ENCODE measurements around the gene KLC1. TPM values are rescaled to one million over a fixed set of nuclear protein-coding genes. Genes with fewer than 3 reads are reported as not detected.

Gene KLC1
- total and polyA plus RNA-seq, 4 donors = 22.9 to 131 (median 46.0) TPM

DNA sequence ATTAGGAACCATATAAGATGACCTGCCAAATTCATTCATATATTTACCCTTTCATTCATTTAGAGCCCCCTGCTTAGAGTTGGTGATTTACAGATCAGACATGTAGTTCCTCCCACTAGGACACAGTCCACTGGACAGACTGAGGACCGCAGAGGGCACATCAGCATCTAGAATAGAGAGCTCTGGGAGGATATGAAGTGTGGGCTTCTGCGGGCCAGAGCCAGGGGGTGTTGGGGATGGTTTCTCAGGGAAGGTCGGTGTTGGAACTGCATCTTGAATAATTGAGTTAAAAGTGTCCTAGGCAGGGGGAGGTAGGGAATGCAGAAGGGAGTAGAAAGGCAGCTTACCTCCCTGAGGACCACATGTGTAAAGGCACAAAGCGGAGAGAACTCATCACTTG lies 42.9 kb downstream of the KLC1 start:
- WGBS = 98% methylated on average over 4 of the region's 4 CpGs
- Histone ChIP-seq H3K36me3 (ENCODE audit: control insufficient read depth in 4 of 4, insufficient read depth in 3 of 4, low read depth in 1 of 4, low read length in 3 of 4) (peaks cover 10 to 78% (median 62%) of the 10 kb centered on the region in 4 donors), H3K4me1 (ENCODE audit: control insufficient read depth in 4 of 4, insufficient read depth in 4 of 4, low read length in 3 of 4) (no peaks in the 10 kb centered on the region), H3K27ac (ENCODE audit: low read depth in 1 of 2, low read length in 2 of 2) (no peak overlapping the region), H3K27me3 (ENCODE audit: control insufficient read depth in 4 of 4, insufficient read depth in 4 of 4, low read length in 3 of 4) (no peaks in the 10 kb centered on the region), H3K4me3 (ENCODE audit: low read depth in 1 of 3, low read length in 3 of 3) (no peak overlapping the region), H3K9ac (ENCODE audit: low read depth in 1 of 2, low read length in 2 of 2) (no peak overlapping the region), H3K9me3 (ENCODE audit: control insufficient read depth in 4 of 4, low read length in 3 of 4) (no peaks in the 10 kb centered on the region)
- TF ChIP-seq, protein P1, sequence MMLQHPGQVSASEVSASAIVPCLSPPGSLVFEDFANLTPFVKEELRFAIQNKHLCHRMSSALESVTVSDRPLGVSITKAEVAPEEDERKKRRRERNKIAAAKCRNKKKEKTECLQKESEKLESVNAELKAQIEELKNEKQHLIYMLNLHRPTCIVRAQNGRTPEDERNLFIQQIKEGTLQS (IDR thresholded peaks at IDR 0.05) = no peak
- no peak for DNase-seq (ENCODE audit: low spot score)

DNA sequence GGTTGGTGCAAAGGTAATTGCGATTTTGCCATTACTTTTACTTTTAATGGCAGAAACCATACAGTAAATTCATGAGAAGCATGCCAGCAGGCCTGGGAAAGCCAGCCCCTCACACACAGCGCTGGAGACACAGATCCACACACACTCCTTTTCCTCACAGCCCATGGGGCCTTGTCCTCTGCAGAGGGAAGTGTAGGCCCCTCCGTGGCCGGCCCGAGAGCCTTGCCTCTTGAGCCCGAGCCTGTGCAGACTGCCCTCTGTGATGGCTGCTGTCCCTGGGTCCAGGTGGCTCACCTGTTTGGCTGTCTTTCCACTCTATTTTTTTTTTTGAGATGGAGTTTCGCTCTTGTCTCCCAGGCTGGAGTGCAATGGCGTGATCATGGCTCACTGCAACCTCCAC lies 46.9 kb downstream of the KLC1 start:
- H3K27me3 ChIP-seq (ENCODE audit: control insufficient read depth in 4 of 4, insufficient read depth in 4 of 4, low read length in 3 of 4) = no peaks in the 10 kb centered on the region
- no peaks in the 10 kb centered on the region for H3K9me3 ChIP-seq (ENCODE audit: control insufficient read depth in 4 of 4, low read length in 3 of 4)
- no peaks in the 10 kb centered on the region for H3K4me1 ChIP-seq (ENCODE audit: control insufficient read depth in 4 of 4, insufficient read depth in 4 of 4, low read length in 3 of 4)
- WGBS = 95% methylated on average over 8 of the region's 8 CpGs
- H3K4me3 ChIP-seq (ENCODE audit: low read depth in 1 of 3, low read length in 3 of 3) = no peak overlapping the region
- no peak for DNase-seq (ENCODE audit: low spot score)
- H3K36me3 ChIP-seq (ENCODE audit: control insufficient read depth in 4 of 4, insufficient read depth in 3 of 4, low read depth in 1 of 4, low read length in 3 of 4) = peaks cover 9 to 91% (median 76%) of the 10 kb centered on the region in 4 donors
- no peak overlapping the region for H3K27ac ChIP-seq (ENCODE audit: low read depth in 1 of 2, low read length in 2 of 2)
- TF ChIP-seq RAD21 (IDR thresholded peaks at IDR 0.05) (no peak), NR2F2 (IDR thresholded peaks at IDR 0.05) (no peak), HNF4A (conservative IDR thresholded peaks at IDR 0.05) (no peak), FOXA1 (IDR thresholded peaks at IDR 0.05) (no peak), FOXA2 (IDR thresholded peaks at IDR 0.05) (no peak), EGR1 (IDR thresholded peaks at IDR 0.05; ENCODE audit: low read depth in 2 of 2) (no peak), SP1 (IDR thresholded peaks at IDR 0.05) (no peak), HNF4G (IDR thresholded peaks at IDR 0.05) (no peak), GABPA (IDR thresholded peaks at IDR 0.05 in 1 of 2, conservative IDR thresholded peaks at IDR 0.05 in 1 of 2) (no peak), YY1 (IDR thresholded peaks at IDR 0.05) (no peak)
- TF ChIP-seq, protein P1 (IDR thresholded peaks at IDR 0.05) = no peak
- TF ChIP-seq, protein P2, sequence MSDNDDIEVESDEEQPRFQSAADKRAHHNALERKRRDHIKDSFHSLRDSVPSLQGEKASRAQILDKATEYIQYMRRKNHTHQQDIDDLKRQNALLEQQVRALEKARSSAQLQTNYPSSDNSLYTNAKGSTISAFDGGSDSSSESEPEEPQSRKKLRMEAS (IDR thresholded peaks at IDR 0.05) = no peak
- TF ChIP-seq, protein P3, sequence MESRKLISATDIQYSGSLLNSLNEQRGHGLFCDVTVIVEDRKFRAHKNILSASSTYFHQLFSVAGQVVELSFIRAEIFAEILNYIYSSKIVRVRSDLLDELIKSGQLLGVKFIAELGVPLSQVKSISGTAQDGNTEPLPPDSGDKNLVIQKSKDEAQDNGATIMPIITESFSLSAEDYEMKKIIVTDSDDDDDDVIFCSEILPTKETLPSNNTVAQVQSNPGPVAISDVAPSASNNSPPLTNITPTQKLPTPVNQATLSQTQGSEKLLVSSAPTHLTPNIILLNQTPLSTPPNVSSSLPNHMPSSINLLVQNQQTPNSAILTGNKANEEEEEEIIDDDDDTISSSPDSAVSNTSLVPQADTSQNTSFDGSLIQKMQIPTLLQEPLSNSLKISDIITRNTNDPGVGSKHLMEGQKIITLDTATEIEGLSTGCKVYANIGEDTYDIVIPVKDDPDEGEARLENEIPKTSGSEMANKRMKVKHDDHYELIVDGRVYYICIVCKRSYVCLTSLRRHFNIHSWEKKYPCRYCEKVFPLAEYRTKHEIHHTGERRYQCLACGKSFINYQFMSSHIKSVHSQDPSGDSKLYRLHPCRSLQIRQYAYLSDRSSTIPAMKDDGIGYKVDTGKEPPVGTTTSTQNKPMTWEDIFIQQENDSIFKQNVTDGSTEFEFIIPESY (IDR thresholded peaks at IDR 0.05) = no peak
- no peak overlapping the region for H3K9ac ChIP-seq (ENCODE audit: low read depth in 1 of 2, low read length in 2 of 2)

DNA sequence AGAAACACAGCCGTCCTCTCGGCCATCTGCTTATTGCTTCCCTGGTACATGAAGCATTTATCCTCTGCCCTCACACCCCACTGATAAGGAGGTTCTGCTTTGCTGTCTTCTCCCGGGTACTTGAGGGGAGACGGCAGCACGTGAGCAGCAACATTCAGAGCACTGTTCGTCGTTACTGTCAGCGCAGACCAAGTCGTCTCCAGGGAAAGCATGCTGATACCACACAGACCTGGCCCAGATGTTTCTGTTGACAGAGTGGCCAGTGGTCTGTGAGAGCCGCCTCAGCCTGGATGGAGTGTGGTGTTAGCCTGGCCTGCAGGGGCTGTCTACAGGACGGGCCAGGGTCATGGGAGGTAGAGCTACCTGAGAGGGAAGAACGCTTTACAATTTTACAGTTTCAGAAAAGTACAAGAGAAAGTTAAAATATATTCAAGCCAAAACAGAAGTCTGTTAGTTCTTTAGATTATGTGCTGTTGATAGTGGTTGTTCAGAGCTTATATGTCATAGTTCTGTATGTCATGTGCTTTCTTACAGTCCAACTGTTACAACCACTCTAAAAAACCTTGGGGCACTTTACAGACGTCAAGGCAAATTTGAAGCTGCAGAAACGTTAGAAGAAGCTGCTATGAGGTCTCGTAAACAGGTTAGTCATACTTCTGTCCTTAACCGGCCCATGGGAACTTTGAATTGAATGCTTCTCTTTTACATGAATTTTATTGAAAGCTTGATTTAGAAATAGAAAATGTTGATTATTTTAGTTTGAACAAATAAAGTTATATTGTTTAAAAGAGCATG lies 48.1 kb downstream of the KLC1 start:
- Histone ChIP-seq H3K4me1 (ENCODE audit: control insufficient read depth in 4 of 4, insufficient read depth in 4 of 4, low read length in 3 of 4) (no peaks in the 10 kb centered on the region), H3K9ac (ENCODE audit: low read depth in 1 of 2, low read length in 2 of 2) (no peak overlapping the region), H3K36me3 (ENCODE audit: control insufficient read depth in 4 of 4, insufficient read depth in 3 of 4, low read depth in 1 of 4, low read length in 3 of 4) (peaks cover 8 to 83% (median 72%) of the 10 kb centered on the region in 4 donors), H3K27me3 (ENCODE audit: control insufficient read depth in 4 of 4, insufficient read depth in 4 of 4, low read length in 3 of 4) (no peaks in the 10 kb centered on the region), H3K27ac (ENCODE audit: low read depth in 1 of 2, low read length in 2 of 2) (no peak overlapping the region), H3K4me3 (ENCODE audit: low read depth in 1 of 3, low read length in 3 of 3) (no peak overlapping the region), H3K9me3 (ENCODE audit: control insufficient read depth in 4 of 4, low read length in 3 of 4) (no peaks in the 10 kb centered on the region)
- DNase-seq (ENCODE audit: low spot score) = no peak
- TF ChIP-seq EGR1 (IDR thresholded peaks at IDR 0.05; ENCODE audit: low read depth in 2 of 2) = no peak
- TF ChIP-seq HNF4A (conservative IDR thresholded peaks at IDR 0.05) = no peak
- 84% methylated on average over 16 of the region's 16 CpGs for WGBS

All from liver (tissue), 9 donors.